ENCODE measurements around the gene SKAP2. TPM values are rescaled to one million over a fixed set of nuclear protein-coding genes. Genes with fewer than 3 reads are reported as not detected.

Gene SKAP2
- total and polyA plus RNA-seq, 2 of the 13 experiments (the other 11 are each of a cell fraction or from before 2014, with no cell fraction given) = 3.6 to 12.9 TPM

- no peak for TF ChIP-seq POLR2A (IDR thresholded peaks at IDR 0.05; ENCODE audit: insufficient read depth in 1 of 2, low read depth in 2 of 2, low read length in 2 of 2)
- no peak for TF ChIP-seq KLF12 (CRISPR knock-in tag; IDR thresholded peaks at IDR 0.05; ENCODE audit: borderline replicate concordance)
- no peak for TF ChIP-seq PAXIP1 (CRISPR knock-in tag; conservative IDR thresholded peaks at IDR 0.05)
- TF ChIP-seq NFKBIZ (CRISPR knock-in tag; IDR thresholded peaks at IDR 0.05) = no peak
- no peak for TF ChIP-seq SAP130 (CRISPR knock-in tag; IDR thresholded peaks at IDR 0.05; ENCODE audit: low read depth)
- no peak for TF ChIP-seq ARHGAP35 (CRISPR knock-in tag; IDR thresholded peaks at IDR 0.05; ENCODE audit: borderline replicate concordance)
- TF ChIP-seq CCDC6 (CRISPR knock-in tag; IDR thresholded peaks at IDR 0.05) = no peak
- no peak for TF ChIP-seq ZNF510 (CRISPR knock-in tag; IDR thresholded peaks at IDR 0.05; ENCODE audit: low read depth)
- TF ChIP-seq ZBED4 (CRISPR knock-in tag; IDR thresholded peaks at IDR 0.05; ENCODE audit: borderline replicate concordance) = no peak
- no peak for TF ChIP-seq ZNF704 (CRISPR knock-in tag; IDR thresholded peaks at IDR 0.05; ENCODE audit: borderline replicate concordance)
- TF ChIP-seq NONO (IDR thresholded peaks at IDR 0.05) = no peak
- TF ChIP-seq NONO (CRISPR knock-in tag; conservative IDR thresholded peaks at IDR 0.05) = no peak
- TF ChIP-seq EP300 (IDR thresholded peaks at IDR 0.05; ENCODE audit: low read depth in 2 of 2, low read length in 2 of 2) = no peak
- no peak for TF ChIP-seq EP300 (CRISPR knock-in tag; IDR thresholded peaks at IDR 0.05; ENCODE audit: borderline replicate concordance)
- no peak for TF ChIP-seq ATAD3A (CRISPR knock-in tag; IDR thresholded peaks at IDR 0.05)
- H3K79me2 ChIP-seq (ENCODE audit: insufficient read depth, low read length) = no peaks in the 10 kb centered on the region
- ChIA-PET CTCF (ENCODE audit: low intra/inter-chr PET ratio, low total read pairs) (no interaction called here), POLR2A (no interaction called here)
- no peak overlapping the region for H3K27ac ChIP-seq (ENCODE audit: extremely low read length, insufficient read depth, low read length)
- no peak for ATAC-seq
- H4K20me1 ChIP-seq (ENCODE audit: insufficient read depth, low read length) = no peaks in the 10 kb centered on the region; the same call in 1 of the 2 replicates
- no peak overlapping the region for H3K4me3 ChIP-seq (replicated peaks in 1 of 3; ENCODE audit: insufficient read depth in 1 of 3, low read depth in 2 of 3, low read length in 3 of 3)
- H3K36me3 ChIP-seq (replicated peaks in 1 of 2; ENCODE audit: control insufficient read depth in 1 of 2, insufficient read depth in 2 of 2, low read length in 2 of 2) = no peaks in the 10 kb centered on the region
- DNase-seq (ENCODE audit: low spot score) = no peak
- BruUV-seq (replicated peaks) = no TSS peak
- H3K27me3 ChIP-seq (ENCODE audit: control insufficient read depth in 1 of 2, insufficient read depth in 2 of 2, low read length in 2 of 2) = no peaks in the 10 kb centered on the region
- WGBS (ENCODE audit: low lambda C conversion rate) = 88% methylated on average over 2 of the region's 2 CpGs
- peaks cover 4% of the 10 kb centered on the region; the same call in 1 of the 2 replicates for H3K4me1 ChIP-seq (ENCODE audit: insufficient read depth, low read length)
- H2AFZ ChIP-seq (ENCODE audit: low read length) = no peak overlapping the region
- intact Hi-C loops (cut with micrococcal nuclease; ENCODE audit: unreplicated experiment) (no loop called here), in situ Hi-C loops (cut with HindIII; ENCODE audit: extremely low pct_ligation_motif_present, low pct_unique_long_range_greater_than_20kb) (loop anchor here (25.0 kb wide), 1 partner anchor 584 kb away; no protein-coding TSS in a partner anchor)
- H3K4me2 ChIP-seq (ENCODE audit: low read depth, low read length) = no peak overlapping the region
- H3K9me3 ChIP-seq (ENCODE audit: low read length) = no peaks in the 10 kb centered on the region
- no peak for FAIRE-seq
- H3K9ac ChIP-seq (ENCODE audit: insufficient read depth, low read depth, low read length) = no peak overlapping the region
These were observed 193.5 kb downstream of the SKAP2 start for GRCh38 chr7:26670841-26671240.
